Jurkat, Clone E6-1 (cell line): ENCODE results near the gene FGFRL1.

Experiments
- DNase-seq: peaks from one replicate; pipeline ENCODE4 v3.0.0-alpha.2; 2011; ENCODE audit warnings: low read depth, low spot score
- H3K4me3 ChIP-seq: 2 replicates; pipeline ENCODE4 v1.5.1; 2011; ENCODE audit warnings: mild to moderate bottlenecking, low read length, control low read depth, moderate library complexity

Gene FGFRL1

GRCh38 chr4:1017706-1018105, 6.3 kb downstream of the FGFRL1 start:
- no peak for DNase-seq
- H3K4me3 ChIP-seq: no peak overlapping the region

- H3K4me3 ChIP-seq: no peak overlapping the region
- DNase-seq: no peak
Observed at GRCh38 chr4:1018147-1019020, 7.0 kb downstream of the FGFRL1 start.

- no peak for DNase-seq
- no peak overlapping the region for H3K4me3 ChIP-seq
Observed at GRCh38 chr4:1019320-1019719, 7.9 kb downstream of the FGFRL1 start.

GRCh38 chr4:1019729-1020470, 8.5 kb downstream of the FGFRL1 start:
- no peak for DNase-seq
- no peak overlapping the region for H3K4me3 ChIP-seq

GRCh38 chr4:1021386-1022050, 10.1 kb downstream of the FGFRL1 start:
- no peak for DNase-seq
- no peak overlapping the region for H3K4me3 ChIP-seq

GRCh38 chr4:1022051-1022738, 10.8 kb downstream of the FGFRL1 start:
- DNase-seq: no peak
- H3K4me3 ChIP-seq: no peak overlapping the region

GRCh38 chr4:1022739-1023066, 11.3 kb downstream of the FGFRL1 start:
- no peak for DNase-seq
- no peak overlapping the region for H3K4me3 ChIP-seq

GRCh38 chr4:1023075-1023640, 11.7 kb downstream of the FGFRL1 start:
- DNase-seq: no peak

GRCh38 chr4:1023895-1024740, 12.7 kb downstream of the FGFRL1 start:
- no peak for DNase-seq
- no peak overlapping the region for H3K4me3 ChIP-seq

More at GRCh38 chr4:1023075-1023640, 11.7 kb downstream of the FGFRL1 start:
- no peak overlapping the region for H3K4me3 ChIP-seq

GRCh38 chr4:1024882-1025545, 13.6 kb downstream of the FGFRL1 start:
- no peak overlapping the region for H3K4me3 ChIP-seq
- no peak for DNase-seq

GRCh38 chr4:1026115-1026514, 14.7 kb downstream of the FGFRL1 start:
- H3K4me3 ChIP-seq: no peak overlapping the region
- no peak for DNase-seq

GRCh38 chr4:1027219-1027914, 15.9 kb downstream of the FGFRL1 start:
- no peak for DNase-seq
- H3K4me3 ChIP-seq: no peak overlapping the region

- no peak overlapping the region for H3K4me3 ChIP-seq
- DNase-seq: no peak
Observed at GRCh38 chr4:1027915-1028238, 16.5 kb downstream of the FGFRL1 start.

- no peak overlapping the region for H3K4me3 ChIP-seq
- DNase-seq: no peak
Observed at GRCh38 chr4:1028574-1029220, 17.3 kb downstream of the FGFRL1 start.

- DNase-seq: no peak
- no peak overlapping the region for H3K4me3 ChIP-seq
Observed at GRCh38 chr4:1029529-1029928, 18.1 kb downstream of the FGFRL1 start.

- no peak overlapping the region for H3K4me3 ChIP-seq
- DNase-seq: no peak
Observed at GRCh38 chr4:1030031-1030430, 18.6 kb downstream of the FGFRL1 start.

GRCh38 chr4:1030559-1030958, 19.1 kb downstream of the FGFRL1 start:
- DNase-seq: no peak
- H3K4me3 ChIP-seq: no peak overlapping the region
